HG03066 (cell line): ENCODE data around the gene RPP30.

ENCODE experiments used
- ATAC-seq: cut with Tn5 transposase; IDR thresholded peaks from one replicate; pipeline ENCODE4 v1.9.1; 2021; ENCODE audit warnings: low read depth; ENCODE audit not compliant: unreplicated experiment

RPP30 gene

DNA sequence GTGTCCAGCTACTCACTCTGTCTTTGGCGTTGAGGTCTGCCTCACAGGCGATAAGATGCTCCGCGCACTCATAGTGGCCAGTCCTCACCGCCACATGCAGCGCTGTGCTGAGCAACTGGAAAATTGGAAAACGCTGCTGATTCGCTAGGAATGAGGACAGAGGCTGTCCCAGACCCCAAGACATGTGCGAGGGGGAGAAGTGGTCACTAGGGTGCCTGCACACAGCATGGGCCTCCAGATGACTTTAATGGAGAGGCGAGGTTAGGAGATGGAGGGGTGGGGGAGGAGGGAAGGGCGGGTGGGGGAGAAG is 43.9 kb downstream of the RPP30 start:
- ATAC-seq, result no peak

DNA sequence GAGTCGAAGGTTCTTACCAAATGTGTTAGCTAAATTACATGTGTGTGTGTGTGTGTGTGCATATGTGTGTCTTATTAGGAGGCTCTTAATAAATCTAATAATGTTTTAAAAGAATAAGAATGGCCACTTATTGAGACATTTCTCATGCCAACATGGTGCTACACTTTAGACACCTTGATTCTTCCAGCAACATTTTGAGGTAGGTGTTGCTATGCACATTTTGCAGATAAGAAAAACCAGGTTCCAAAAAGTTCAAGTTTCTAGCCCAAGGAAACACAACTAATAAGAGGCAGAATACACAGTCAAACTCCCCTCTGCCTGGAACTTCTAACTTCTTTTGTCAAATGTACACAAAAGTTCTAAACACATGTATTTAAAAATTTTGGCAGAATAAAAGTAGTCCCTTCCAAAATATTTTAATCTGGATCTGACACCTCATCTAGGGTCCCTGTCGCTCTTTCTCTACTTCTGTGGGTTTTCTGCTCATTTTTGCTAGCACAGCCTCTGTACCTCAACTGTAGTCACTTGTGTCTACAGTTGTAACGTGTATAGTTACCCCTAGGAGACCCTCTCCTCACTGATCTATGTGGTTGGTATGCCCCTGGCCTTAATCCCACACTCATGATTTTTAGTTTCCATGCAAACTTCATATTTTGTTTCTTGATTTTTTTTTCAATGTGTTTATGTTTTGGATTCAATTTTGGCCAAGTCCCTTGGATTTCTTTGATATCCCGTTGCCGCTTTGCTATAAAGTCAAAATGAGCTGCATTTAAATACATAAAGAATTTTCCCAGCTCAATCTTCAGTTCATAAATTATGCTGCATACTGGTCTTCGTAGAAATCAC is 44.8 kb downstream of the RPP30 start:
- no peak for ATAC-seq

DNA sequence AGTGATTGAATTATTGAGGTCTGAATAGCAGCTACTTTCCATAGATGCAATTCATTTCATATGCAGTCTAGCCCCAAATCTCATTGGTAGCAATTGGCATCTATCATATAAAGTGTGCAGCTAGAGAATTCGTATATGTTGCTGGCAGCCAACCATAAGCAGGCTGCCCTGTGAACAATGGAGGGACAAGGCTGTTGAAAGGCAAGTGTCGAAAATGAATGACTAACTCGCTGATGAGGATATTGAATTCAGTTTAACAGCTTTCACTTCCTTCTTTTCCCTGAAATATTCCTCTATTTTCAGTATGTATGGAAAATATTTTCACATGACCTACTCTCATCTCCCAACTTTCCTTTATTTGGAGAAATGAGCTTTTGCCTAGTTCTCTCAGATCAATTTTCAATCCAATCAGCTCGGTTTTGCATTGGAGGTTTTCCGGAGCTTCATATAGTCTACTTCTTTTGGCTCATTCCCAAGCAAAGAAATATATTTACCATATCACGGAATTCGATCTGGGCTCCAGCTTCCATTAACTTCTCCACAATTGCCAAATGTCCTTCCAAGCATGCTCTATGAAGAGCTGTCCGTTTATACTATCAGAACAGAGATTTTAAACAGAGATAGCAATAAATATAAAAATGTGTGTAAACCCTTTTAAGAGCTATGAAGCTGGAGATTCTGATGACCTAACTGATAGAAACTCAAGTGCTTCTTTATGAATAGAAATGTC is 45.6 kb downstream of the RPP30 start:
- ATAC-seq, result no peak

DNA sequence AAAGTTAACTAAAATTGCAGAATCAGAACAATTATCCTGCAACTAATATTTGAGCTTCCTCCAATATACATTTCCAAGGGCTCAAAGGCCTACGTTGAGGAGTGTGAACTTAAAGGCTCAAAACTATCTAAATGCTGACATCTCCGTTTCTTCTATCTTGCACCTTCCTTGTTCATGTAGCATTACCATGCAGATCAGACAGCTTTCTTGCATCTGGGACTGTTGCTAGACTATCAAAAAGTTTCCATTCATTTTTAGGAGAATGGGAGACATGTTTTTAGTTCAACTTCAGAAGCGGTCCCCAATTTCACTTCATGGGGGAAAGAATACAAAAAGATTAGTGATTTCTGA is 46.2 kb downstream of the RPP30 start:
- ATAC-seq, result no peak

DNA sequence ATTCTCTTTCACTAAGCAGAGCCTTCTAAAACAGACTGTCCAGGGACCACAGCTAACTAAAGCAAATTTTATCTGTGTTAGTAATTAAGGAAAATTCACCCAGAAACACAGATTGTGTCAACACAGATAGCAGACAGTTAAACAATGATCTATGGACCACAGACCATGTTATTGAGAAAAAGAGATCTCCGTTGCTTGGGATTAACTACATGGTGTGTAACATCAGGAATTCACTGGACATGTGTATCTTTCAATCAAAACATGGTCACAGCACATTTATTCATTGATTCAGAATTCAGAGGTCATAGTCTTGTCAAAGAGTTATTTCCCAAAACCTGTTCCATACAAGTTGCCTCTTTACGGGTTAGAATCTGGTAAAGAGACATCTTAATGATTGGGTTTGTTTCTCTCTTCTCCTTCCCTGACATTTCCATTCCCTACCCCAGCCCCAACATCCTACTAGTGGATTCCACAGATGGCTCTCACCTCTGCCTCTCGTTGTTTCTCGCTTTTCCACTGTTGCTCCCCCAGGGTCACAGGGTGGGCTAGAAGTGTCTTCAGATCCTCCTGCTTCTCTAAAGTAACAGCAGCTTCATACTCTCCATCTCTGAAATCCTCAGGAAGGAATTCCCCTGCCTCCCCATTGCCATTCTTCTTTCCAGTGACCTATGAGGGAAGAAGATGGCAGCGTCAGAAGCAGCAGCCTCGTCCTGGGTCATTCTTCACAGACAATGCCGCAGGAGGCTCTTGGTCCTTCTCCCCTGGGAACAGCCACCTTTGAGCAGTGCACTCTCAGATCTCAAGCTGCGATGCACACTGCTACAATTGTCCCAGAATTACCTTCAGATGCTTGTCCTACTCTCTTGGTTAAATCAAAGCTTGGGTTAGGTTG is 48.2 kb downstream of the RPP30 start:
- no peak for ATAC-seq

DNA sequence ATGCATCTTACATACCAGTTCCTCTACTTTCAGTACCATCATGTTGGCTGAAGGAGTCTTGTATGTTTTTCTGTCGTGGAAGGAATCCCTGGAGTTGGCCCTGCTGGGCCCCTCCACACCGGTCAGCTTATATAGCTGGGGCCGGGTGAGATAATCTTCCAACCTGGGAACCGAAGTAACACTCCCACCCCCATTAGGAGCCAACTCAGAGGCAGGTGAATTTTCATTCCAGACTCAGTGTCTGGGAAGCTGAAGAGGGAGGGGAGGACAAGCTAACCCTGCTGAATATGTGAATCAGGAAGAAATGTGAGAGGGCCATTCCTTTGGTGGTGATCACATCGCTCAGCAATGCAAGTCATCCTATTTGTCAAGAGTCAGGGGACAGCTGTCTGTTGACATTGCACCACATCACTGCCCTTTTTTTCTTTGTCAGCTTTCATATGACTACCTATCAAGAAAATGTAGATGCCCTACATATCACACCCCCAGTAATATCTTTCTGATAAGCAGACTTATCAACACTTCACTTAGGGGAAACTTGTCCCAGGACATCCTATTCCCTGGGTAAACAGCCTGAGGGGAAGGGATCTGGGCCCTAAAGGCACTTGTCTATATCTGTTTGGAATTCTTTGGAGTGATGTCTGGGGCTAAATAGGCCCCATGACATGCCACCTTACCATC is 49.4 kb downstream of the RPP30 start, which contains the start of gene ANKRD1:
TSS of gene ANKRD1 (minus strand) at position 102 of the 681 bp plus-strand sequence. CDS start at position 42, 60 bp downstream.
- no peak for ATAC-seq

DNA sequence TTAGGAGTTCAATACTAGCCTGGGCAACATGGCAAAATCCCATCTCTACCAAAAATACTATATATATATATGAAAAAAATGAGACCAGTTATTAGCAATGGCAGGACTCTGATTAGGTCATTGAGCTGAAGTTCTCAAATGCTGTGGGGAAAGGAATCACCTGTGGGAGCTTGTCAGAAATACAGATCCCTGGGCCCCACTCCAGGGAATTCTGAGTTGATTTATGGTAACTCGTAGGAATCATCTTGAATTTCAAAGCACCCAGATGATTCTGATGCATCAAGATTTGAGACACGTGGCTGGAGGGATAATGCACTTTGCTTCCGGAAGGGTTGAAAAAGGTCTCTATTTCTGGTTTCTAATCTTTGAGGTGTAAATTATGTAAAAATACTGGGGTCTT is 50.1 kb downstream of the RPP30 start:
- ATAC-seq, result no peak

DNA sequence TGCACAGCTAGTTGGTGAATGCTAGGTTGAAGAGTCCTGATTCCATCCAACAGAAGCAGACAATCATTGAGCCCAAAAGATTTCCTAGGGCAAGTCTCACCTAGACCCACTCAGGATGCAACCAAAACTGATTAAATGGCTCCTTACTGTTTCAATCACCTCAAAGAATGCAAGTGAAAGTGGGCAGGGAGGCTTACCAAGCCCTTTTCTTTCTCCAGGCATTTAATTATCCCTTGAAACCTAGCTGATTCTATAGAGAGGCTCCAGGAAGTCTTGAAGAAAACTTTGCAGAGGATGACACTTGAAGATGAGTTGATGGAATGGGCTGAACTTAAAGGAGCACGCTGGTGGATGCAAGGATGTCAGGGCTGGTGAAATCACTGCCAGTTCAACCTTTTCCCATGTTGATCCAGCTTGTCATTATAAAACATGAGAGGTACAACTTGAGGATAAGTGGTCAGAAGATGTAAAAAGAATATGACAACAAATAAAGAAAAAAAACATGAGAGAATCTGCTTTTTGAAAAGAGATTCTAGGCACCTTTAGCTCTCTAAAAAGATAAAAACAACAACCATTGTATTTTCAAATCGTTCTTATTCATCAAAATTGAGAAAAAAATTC is 51.4 kb downstream of the RPP30 start:
- no peak for ATAC-seq

DNA sequence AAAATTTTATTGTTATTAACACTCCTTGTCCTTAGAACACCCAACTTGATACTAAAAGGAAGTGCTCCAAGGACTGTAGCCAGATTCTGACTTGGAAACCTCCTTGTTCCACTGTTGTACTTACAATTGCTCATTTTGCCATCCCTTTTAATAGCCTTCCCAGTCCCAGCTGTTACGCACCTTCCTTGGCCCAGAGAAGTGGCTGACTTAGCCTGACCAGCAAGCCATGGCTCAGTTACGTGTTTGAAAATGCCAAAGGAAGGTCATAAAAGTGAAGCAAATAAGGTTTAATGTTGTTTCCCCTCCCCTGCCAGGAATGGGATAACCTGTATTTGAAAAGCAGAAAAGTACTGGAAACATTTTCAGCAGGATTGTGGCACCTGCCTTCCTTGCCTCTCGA is 52.8 kb downstream of the RPP30 start:
- no peak for ATAC-seq

DNA sequence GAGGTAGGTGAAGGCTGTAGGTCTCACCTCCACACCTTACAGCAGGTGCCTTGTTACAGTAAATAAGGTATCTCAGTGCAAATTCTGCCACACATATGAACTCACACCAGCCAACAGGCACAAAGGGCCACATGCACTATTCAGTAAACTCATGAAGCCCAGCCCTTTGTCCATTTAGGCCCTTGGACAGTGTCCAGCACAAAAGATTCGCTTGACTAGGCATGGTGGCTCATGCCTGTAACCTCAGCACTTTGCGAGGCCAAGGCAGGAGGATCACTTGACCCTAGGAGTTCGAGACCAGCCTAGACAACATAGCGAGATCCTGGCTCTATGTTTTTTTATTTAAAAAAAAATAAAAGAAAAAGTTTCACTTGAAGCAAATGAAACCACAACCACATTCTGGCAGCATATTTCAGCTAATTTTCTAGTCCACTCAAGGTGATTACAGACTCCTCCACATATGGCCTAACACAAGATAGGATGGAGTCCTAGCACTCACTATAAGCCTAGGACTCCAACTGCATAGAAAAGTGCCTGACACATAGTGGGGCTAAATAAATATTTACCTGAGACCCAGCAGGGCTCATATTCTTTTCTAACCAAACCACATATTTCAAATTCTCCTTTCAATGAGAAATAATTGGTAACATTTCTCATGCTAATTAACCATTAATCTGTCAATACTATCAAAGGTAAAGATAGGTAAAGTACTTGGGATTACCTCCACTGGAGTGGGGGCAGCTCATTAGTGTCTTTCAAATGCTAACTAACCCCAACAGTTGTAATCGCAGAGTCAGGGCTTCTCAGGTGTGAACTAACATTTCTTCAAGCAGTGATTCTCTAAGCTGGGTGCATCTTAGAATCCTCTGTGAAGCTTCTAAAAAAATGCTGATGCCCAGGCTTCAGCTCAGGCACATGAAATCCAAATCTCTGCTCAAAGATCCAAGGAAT is 53.6 kb downstream of the RPP30 start:
- ATAC-seq, result no peak

DNA sequence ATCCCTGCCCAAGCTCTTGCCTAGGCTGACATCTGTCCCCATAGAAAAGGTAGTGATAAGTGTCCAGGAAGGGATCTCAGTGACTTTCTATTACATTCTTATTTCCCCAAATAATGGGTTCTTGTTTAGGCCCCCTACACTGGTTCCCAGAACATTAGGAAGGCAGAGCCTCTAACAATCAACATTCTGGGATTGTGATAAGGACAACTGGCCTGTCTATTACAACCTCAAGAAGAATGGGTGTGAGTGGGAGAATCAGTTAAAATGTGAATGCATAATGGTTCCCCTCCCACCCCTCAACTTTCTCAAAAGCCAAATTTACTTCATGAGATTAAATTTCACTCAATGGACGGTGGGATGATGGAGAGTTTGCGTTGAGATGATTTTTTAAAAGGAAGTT is 55.5 kb downstream of the RPP30 start:
- no peak for ATAC-seq

DNA sequence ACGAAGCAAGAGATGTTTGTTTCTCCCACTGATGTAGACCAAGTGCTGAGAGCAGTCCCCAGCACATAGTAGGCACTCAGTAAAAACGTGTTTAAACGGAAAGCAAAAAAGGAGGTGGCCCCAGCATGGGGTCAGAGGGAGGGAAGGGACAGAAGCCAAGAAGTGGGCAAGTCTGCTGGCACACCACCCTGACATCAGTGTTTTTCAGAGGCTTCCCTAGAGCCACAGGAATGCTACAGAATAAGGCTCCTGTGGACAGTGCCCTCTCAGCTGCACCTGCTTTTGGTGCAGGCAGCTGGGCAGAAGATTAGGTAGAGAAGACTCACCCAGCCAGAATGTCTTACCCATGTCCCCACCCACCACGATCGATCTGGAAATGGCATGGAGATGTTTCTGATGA is 57.4 kb downstream of the RPP30 start:
- no peak for ATAC-seq

DNA sequence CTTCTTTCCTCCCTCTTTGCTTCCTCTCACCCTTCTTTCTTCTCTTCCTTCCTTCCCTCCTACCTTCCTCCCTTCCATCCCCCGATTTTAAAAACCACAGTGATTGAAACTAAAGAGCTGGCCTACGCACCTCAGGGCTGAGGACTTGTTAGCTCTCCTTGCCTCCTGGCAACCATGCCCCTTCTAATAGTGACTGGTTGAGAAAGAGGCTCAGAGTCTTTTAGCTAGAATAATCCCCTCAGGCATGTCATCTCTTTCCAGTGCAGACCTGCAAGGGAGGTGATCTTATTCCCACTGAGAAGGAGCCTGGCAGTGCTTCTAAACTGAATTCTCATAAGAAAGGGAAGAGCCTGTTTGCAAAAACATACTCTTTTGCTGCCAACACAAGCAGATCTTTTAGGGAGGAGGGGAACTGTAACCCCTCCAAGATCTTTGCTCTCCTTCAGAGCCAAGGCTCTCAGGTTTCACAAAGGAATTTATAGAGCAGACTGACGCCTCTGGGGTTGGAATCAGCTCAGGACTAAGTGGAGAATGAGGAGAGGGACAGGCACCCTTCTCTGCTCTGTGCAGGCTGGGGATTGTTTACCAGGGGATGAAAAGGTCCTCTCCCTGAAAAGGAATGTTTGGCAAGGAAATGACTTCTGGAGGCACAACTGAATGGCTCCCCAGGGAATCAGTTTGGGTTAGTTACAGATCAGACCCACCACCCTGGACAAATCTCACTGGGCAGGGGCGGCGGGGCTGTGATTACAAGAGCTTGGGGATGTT is 58.5 kb downstream of the RPP30 start:
- ATAC-seq, result no peak

DNA sequence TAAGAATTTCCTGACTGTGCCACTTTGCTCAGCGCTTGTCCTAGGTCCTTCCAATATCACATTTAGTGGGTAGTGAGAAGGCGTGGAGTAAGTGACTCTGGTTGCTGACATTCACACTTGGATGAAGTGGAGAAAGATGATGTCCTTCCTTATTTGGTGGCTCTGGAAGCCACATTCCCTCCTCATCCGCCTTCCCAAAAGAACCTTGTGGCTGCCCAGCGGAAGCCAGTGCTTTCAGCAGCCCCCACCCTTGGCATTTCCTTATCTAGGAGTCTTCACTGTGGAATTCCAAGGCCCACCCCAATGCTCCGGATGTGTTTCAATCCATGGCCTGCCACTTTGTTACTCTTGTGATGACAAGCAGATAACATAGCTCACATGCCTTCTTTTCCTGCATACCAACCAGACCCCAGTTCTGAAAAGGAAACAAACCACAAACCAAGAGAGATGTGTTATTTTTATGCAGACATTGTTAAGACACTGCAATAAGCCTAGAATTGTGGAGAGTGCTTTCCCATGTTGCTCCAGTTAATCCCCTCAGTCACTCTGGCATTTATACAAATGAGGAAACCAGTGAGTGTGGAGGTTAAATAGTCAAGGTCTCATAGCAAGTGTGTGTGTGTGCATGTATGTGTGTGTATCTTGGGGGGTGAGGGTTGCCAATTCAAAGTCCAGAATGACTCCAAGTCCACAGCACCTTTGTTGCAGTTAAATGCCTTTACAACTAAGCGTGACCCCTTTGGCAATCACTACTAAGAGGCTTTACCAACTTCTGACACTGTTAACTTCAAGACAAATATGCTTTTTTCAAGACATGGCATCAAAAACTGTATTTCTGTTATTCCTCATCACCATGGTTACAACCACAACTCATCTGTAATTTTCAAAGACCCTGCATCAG is 59.4 kb downstream of the RPP30 start:
- ATAC-seq, result no peak

DNA sequence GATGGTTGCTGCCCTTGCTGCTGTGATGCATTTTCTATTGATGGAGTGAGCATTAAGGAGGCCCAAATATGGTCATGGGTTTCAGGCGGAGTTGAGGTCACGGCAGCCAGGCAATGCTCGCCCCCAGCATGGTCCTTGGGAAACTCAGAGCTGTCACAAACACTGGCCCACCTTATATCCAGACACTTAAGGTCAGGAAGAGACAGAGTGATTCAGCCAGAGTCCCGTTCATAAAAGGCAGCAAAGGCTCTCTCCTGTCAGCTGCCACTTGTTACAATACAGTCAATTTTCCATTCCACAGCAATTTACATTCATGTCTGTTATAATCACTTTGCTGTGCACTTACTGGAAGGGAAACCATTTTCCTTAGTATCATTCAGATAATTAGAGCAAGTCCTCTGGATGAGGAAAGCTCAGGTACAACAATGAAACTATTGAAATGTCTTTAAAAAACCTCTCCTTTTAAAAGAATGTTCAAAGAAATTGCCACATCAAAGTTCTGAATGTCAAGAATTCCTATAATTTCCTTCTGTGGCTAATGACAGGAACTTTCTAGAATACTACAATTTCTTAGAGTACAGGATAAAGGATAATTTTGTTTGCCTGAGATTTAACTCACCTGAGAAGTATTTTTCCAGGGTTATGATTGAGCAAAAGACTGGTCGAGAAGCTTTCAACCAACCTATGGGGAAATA is 64.0 kb downstream of the RPP30 start:
- no peak for ATAC-seq

DNA sequence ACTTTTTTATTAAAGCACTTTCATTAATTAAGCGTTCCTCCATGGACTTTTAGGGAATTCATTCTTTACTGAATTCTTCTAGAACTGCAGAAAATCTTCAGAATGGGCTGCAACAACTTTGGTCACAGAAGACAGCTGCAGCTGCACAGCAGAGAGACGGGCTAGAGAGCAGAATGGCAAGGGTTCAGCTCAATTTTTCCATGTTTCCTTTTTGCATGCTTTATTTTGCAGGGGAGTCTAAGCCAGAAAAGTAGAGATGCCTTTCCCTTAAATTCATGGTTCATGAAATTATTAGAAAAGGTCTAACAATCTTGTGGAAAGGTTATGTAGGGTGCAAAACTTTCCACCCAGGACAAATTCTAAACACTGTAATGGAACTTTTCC is 64.5 kb downstream of the RPP30 start:
- no peak for ATAC-seq
